T-helper 2 cell treated with Interferon-gamma antibody and Interleukin-4, amounts not matched to agents 100 ng/mL and 5 ng/mL, for 36 hours (primary cell): ENCODE results near the gene CSH1. TPM values are rescaled to one million over a fixed set of nuclear protein-coding genes. Genes with fewer than 3 reads are reported as not detected.
"Not testable (repeated sequence)": the region's sequence is repeated elsewhere in the genome, so short reads cannot be mapped to it uniquely, and the experiment has no call there.

Experiments
- intact Hi-C: fragments of 100-400 bp; cut with micrococcal nuclease; formaldehyde crosslinking; loops from one replicate; pipeline ENCODE4 v1.15.1; 2023
- total RNA-seq: library from RNA; stranded (reverse); gene quantifications from 2 replicates; pipeline ENCODE4 v1.2.3, GENCODE V29; 2022

Gene CSH1
- total RNA-seq, 1 donor from 2014 or later, result not detected

DNA sequence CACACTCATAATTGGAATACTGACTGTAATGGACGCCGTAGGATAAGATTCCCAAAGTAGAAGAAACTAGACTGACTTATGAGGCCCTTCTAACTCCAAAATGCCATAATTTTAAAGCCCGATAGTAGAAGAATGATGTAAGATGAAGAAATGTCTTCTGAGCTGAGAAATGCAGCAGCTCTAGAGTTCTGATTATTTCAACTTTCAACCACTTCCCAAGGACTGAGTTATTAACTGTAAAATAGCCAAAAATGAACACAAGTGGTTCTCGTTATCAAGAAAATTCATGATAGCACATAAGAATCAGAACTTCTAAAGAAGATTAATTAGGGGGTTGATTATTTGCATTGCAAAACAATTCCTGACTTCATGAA lies 26.1 kb downstream of the CSH1 start:
- intact Hi-C loops, result not testable (repeated sequence)

DNA sequence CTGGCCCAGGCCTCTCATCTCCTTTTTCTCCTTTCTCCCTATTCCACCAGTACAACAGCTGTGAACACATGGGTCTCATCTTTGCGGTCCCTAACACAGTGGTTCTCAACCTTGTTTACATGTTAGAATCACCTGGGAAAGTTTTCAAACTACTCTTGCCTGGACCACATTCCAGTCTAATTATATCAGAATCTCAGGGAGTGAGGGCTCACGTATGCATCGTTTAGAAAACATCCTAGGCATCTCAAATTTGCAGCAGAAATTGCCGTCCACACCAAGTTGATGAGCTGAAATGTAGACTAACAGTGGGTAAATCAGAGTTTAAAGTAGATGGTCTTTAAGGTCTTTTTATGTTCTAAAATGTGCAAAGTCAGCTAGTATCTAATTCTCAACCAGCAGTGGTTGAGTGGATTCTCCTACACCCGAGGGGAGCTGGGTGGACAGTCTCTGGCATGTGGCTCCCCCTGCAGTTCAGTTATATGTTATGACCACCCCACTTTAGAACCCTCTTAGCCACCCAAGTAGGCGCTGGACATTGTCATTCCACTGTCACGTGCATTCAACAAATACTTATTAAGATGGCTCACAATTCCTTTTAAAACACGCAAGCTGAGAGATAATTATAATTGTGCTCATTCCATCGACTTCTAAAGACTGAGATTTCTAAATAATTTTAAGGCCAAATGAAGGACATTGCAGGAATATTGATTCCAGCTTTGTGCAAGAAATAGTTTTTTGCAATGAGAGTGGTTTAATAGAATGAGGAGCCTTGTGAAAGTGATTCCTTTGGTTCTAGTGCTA lies 26.7 kb downstream of the CSH1 start:
- intact Hi-C loops, result not testable (repeated sequence)

DNA sequence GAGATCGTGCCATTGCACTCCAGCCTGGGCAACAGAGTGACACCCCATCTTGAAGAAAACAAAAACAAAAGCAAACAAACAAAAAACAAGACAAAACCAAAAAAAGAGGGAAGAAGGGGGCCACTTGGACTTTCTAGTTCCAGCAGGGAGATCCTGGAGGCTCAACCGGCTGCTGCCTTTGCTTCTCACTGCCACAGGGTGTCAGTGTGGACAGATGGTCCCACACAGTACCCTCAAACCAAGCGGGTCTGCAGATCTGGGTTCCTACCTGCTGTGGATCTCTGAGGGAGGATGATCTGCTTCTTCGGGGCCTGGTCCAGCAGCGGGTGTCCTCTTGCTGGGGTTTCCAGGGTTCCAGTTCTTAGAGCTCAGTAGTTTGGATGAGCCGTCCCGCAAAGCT lies 29.7 kb downstream of the CSH1 start:
- intact Hi-C loops, result not testable (repeated sequence)

DNA sequence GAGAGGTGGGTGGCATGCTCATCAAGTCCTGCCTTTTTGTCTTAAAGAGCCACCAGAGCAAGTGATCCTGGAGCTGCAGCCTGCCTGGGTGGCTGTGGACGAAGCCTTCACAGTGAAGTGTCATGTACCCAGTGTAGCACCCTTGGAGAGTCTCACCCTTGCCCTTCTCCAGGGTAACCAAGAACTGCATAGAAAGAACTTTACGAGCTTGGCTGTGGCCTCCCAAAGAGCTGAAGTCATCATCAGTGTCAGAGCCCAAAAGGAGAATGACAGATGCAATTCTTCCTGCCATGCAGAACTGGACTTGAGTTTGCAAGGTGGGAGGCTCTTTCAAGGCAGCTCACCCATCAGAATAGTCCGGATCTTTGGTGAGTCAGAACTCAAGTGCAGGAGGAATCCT lies 37.1 kb downstream of the CSH1 start:
- intact Hi-C loops, result no loop called here

DNA sequence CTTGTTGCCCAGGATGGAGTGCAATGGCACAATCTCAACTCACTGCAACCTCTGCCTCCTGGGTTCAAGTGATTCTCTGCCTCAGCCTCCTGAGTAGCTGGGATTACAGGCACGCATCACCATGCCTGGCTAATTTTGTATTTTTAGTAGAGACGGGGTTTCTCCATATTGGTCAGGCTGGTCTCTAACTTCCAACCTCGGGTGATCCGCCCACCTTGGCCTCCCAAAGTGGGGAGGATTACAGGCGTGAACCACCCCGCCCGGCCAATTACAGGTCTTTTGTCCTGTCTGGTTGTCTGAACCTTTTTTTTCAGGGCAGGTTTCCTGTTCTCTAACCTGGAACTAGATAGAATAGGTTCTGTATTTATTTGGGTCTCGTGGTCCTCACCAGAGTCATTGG lies 39.9 kb downstream of the CSH1 start:
- intact Hi-C loops, result not testable (repeated sequence)

DNA sequence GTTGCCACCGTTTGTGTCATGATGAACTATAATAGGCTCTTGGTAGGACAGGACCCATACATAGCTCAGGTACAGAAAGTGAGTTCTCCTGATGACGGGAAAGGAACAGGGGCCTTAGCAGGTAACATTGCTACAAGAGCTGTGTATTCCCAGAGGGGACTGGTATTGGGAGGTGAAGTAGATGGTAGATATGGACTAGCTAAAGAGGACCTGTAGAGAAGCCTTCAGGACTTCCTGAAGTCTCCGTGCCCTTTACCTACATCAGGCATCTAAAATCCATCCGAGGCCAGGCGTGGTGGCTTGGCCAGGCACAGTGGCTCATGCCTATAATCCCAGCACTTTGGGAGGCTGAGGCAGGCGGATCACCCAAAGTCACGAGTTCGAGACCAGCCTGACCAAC lies 41.2 kb downstream of the CSH1 start:
- intact Hi-C loops, result no loop called here

DNA sequence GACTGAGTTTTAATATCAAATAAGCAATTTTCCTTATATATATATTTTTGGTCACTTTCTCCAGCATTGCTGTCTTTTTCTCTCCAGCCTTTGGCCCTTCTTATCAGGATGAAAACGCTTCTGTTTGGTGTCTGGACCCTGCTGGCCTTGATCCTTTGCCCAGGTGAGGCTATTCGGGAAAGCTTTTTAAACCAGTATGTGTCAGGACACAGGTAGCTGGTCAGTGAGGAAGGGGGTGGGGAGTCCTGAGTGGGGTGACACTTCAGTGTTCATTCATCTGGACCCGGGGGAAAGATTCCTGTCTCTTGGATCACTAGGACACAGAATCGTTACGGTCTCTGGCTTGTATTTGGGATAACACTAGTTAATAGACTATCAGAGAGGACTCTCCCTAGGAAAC lies 41.7 kb downstream of the CSH1 start:
- intact Hi-C loops, result no loop called here

DNA sequence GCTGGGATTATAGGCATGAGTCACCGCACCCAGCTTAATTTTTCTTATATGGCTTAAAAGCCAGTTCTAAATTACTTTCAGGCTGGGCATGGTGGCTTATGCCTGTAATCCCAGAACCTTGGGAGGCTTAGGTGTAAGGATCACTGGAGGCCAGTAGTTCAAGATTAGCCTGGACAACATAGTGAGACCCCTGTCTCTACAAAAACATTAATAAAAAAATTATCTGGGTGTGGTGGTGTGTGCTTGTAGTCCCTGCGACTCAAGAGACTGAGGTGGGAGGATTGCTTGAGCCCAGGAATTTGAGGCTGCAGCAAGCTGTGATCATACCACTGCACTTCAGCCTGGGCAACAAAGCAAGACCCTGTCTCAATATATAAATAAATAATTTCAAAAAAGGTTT lies 43.1 kb downstream of the CSH1 start:
- intact Hi-C loops, result no loop called here

DNA sequence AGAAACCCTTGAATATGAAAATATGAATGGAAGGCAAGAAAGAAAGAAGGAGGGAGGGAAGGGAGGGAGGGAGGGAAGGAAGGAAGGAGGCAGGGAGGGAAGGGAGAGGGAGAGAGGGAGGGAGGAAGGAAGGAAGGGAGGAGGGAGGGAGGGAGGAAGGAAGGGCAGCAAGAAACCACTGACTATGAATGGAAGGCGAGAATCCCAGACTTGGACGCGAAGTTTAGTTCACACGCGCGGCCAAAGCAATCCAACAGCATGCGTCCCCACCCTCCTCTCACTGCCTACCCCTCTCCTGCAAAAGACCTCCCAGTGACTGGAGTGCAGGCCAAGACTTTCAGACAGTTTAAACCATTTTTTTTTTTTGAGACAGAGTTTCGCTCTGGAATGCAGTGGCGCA lies 46.0 kb downstream of the CSH1 start:
- intact Hi-C loops, result no loop called here

DNA sequence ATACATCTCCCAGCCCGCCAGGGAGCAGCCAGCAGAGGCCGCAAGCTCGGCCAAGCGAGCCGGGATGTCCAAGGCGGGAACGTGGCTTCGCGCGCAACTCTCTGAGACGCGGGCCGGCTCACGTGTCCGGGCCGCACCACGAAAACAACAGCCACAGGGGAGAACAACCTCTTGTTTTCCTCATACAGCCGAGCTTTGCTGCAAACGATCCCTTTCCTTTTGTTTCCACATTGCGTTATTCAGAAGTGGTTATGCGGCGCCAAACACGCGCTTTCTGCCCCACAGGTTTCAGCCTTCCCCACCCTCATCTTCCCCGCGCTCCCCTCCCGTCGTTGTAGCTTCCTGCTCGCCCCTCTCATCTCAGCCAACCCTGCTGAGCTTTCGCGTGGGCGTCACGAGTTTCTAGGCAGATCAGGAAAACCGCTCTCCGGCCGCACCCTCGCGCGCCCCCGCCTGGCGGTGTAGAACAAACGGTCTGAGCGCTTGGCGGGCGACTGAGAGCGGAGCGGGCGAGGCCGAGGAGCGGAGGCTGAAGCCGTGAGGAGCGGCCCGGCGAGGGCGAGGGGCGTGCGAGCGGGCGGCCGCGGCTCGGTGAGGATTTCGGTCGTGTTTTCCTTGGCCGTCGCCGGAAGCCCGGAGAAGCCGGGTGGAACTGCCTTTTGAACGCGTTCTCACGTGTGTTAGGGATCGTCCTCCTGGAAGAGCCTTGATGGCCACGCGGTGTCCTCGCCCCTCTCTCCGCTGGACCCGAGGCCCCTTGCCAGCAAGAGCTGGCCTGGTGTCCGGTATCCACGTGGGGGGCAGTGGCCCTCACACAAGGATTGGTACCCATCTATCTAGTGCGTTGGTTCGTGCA lies 47.3 kb downstream of the CSH1 start:
- intact Hi-C loops, result loop anchor here (10.0 kb wide), 1 partner anchor 424 kb away; no protein-coding TSS in a partner anchor

DNA sequence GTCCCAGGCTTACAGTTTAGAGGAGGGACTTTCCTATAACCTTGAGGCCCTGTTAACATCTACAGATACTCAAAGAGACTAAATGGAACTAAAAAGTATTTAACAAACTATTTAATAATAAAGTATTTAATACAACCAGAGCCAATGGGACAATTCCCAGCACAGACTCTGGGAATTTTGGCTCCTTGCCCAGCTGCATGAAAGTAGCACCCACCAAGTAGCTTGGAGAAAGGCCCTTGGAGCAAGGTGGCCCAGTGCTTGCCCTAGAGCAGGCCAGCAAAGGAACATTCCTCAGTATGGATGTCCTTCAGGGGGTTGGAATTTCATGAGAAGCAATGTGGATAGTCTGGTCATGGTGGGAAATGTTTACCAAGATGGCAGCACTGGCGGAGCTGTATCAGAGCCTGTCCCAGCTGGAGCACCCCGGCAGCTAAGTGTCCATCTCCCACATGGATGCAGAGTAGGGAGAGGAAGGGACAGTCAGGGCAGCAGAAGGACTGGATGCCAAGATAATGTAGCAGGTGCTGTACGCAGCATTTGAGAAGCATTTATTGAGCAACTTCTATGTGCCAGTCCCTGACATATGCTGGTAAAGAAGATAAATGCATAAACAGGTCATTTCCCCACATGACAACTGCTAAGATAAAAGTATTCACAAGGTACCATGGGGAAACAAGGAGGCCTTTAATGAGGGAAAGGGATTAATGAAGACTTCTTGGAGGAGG lies 48.7 kb downstream of the CSH1 start:
- intact Hi-C loops, result loop anchor here (10.0 kb wide), 1 partner anchor 423 kb away; no protein-coding TSS in a partner anchor

DNA sequence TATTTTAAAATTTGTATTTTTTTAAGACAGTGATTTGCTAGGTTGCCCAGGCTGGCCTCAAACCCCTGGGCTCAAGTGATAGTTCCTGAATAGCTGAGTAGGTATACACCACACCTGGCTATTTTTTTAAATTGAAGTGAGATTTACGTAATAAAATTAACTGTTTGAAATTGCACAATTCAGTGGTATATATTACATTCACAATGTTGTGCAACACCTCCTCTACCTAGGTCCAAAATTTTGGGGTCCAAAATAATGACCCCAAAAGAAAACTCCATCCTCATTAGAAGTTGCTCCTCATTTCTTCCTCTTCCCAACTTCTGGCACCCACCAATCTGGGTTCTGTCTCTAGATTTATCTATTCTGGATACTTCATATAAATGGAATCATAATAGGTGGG lies 50.9 kb downstream of the CSH1 start:
- intact Hi-C loops, result loop anchor here (10.0 kb wide), 1 partner anchor 421 kb away; no protein-coding TSS in a partner anchor

Other genes with a start within 250 kb of the CSH1 start
- gene LIMD2, start 196.4 kb downstream of the CSH1 start, total RNA-seq, result 457 and 470 TPM in 2 replicates
- gene STRADA, start 154.8 kb downstream of the CSH1 start, total RNA-seq, result 54.1 and 54.8 TPM in 2 replicates
- gene CCDC47, start 123.0 kb downstream of the CSH1 start, total RNA-seq, result 63.4 and 63.8 TPM in 2 replicates
- gene DDX42, start 122.4 kb downstream of the CSH1 start, total RNA-seq, result 123 and 129 TPM in 2 replicates
- gene PSMC5, start 69.1 kb downstream of the CSH1 start, total RNA-seq, result 158 and 166 TPM in 2 replicates
- 57.2 and 63.6 TPM in 2 replicates for gene FTSJ3, start 68.9 kb downstream of the CSH1 start, total RNA-seq
- gene SMARCD2, start 53.9 kb downstream of the CSH1 start, total RNA-seq, result 138 and 139 TPM in 2 replicates
- not detected in 2 replicates for gene CSH2, start 22.9 kb downstream of the CSH1 start, total RNA-seq
- gene GH2, start 14.6 kb downstream of the CSH1 start, total RNA-seq, result not detected in 2 replicates
- not detected in 2 replicates for gene CSHL1, start 14.7 kb upstream of the CSH1 start, total RNA-seq
- 0.50 TPM in 1 of 2 replicates, not detected in the other for gene GH1, start 22.3 kb upstream of the CSH1 start, total RNA-seq
- 38.3 and 41.0 TPM in 2 replicates for gene CD79B, start 35.8 kb upstream of the CSH1 start, total RNA-seq
- 0.02 and 0.05 TPM in 2 replicates for gene SCN4A, start 76.3 kb upstream of the CSH1 start, total RNA-seq
- gene PRR29, start 101.8 kb upstream of the CSH1 start, total RNA-seq, result 1.5 and 1.8 TPM in 2 replicates
- gene ICAM2, start 124.1 kb upstream of the CSH1 start, total RNA-seq, result 98.1 and 98.9 TPM in 2 replicates
- gene ERN1, start 233.6 kb upstream of the CSH1 start, total RNA-seq, result 117 and 127 TPM in 2 replicates